Fibroblast of the aortic adventitia (primary cell): ENCODE measurements around the gene SASH1. TPM values are rescaled to one million over a fixed set of nuclear protein-coding genes. Genes with fewer than 3 reads are reported as not detected.
"Not testable (repeated sequence)": the region's sequence is repeated elsewhere in the genome, so short reads cannot be mapped to it uniquely, and the experiment has no call there.

Experiments used
- DNase-seq: peaks from one replicate; pipeline ENCODE4 v3.0.0-alpha.2; 2010; ENCODE audit warnings: low read depth
- H3K4me3 ChIP-seq: 2 replicates; pipeline ENCODE4 v1.5.1; 2011; ENCODE audit warnings: low read depth, mild to moderate bottlenecking, control low read depth, low read length, moderate library complexity
- CTCF ChIP-seq: IDR thresholded peaks from 2 replicates; pipeline ENCODE4 v1.5.1; 2011; ENCODE audit warnings: mild to moderate bottlenecking, low read length, control low read depth, inconsistent platforms; ENCODE audit not compliant: insufficient read depth
- total RNA-seq: library from RNA; depleted of rRNA; stranded (reverse); fragments of >200 nt; gene quantifications from 2 replicates; pipeline ENCODE4 v1.2.3, GENCODE V29; 2012; ENCODE audit warnings: low replicate concordance

Gene SASH1
- total RNA-seq, 1 donor: 59.5 TPM

- no peak for TF ChIP-seq CTCF
- no peak for DNase-seq
- no peak overlapping the region for H3K4me3 ChIP-seq
Measured at GRCh38 chr6:148578837-148579565, 236.4 kb downstream of the SASH1 start.

- no peak for DNase-seq
- no peak for TF ChIP-seq CTCF
- H3K4me3 ChIP-seq: no peak overlapping the region
Measured at GRCh38 chr6:148580442-148580841, 237.8 kb downstream of the SASH1 start.

- H3K4me3 ChIP-seq: no peak overlapping the region
- no peak for TF ChIP-seq CTCF
- DNase-seq: peak; percentile 83
Measured at GRCh38 chr6:148583631-148584030, 241.0 kb downstream of the SASH1 start.

- not testable (repeated sequence) for DNase-seq, H3K4me3 ChIP-seq
Measured at GRCh38 chr6:148585641-148586040, 243.0 kb downstream of the SASH1 start.

- no peak for DNase-seq
- no peak overlapping the region for H3K4me3 ChIP-seq
- TF ChIP-seq CTCF: no peak
Measured at GRCh38 chr6:148590883-148591282, 248.2 kb downstream of the SASH1 start.

- no peak for TF ChIP-seq CTCF
- DNase-seq: no peak
- H3K4me3 ChIP-seq: no peak overlapping the region
Measured at GRCh38 chr6:148591656-148592055, 249.0 kb downstream of the SASH1 start.

- peak; percentile 58 for DNase-seq
- no peak for TF ChIP-seq CTCF
- no peak overlapping the region for H3K4me3 ChIP-seq
Measured at GRCh38 chr6:148593130-148593812, 250.6 kb downstream of the SASH1 start.
